Cardiac septum (tissue), 1 donor: ENCODE data around the gene PARP4. TPM values are rescaled to one million over a fixed set of nuclear protein-coding genes. Genes with fewer than 3 reads are reported as not detected.
"Not testable (repeated sequence)": the region's sequence is repeated elsewhere in the genome, so short reads cannot be mapped to it uniquely, and the experiment has no call there.

Experiments
- DNase-seq: peaks from one replicate; pipeline ENCODE4 v3.0.0-alpha.2; 2020; ENCODE audit warnings: low spot score
- intact Hi-C: fragments of 100-400 bp; cut with DNase I; formaldehyde crosslinking; loops from one replicate; pipeline ENCODE4 v1.14.0; 2022
- total RNA-seq: library from RNA; stranded (reverse); fragmentation: NEBNext Ultra II Directional; extraction: Animal tissue kit (Norgen Biotek cat#: 25700); gene quantifications from one replicate; pipeline ENCODE4 v1.2.1, GENCODE V29; 2021
- donor health status: DM: no; HTN: no; CAD: no.

Gene PARP4
- total RNA-seq, 1 donor from 2014 or later, result 16.7 TPM

GRCh38 chr13:24459234-24459633, 53.3 kb downstream of the PARP4 start:
- intact Hi-C loops, result no loop called here
- DNase-seq, result no peak

GRCh38 chr13:24458736-24459135, 53.8 kb downstream of the PARP4 start:
- no peak for DNase-seq
- intact Hi-C loops, result no loop called here

- DNase-seq, result no peak
- intact Hi-C loops, result no loop called here
Measured at GRCh38 chr13:24456396-24456795, 56.2 kb downstream of the PARP4 start.

GRCh38 chr13:24454056-24454455, 58.5 kb downstream of the PARP4 start:
- intact Hi-C loops, result no loop called here
- DNase-seq, result no peak

GRCh38 chr13:24452044-24452443, 60.5 kb downstream of the PARP4 start:
- intact Hi-C loops, result no loop called here
- no peak for DNase-seq

GRCh38 chr13:24450530-24450929, 62.0 kb downstream of the PARP4 start:
- intact Hi-C loops, result no loop called here
- DNase-seq, result no peak

- DNase-seq, intact Hi-C loops: not testable (repeated sequence)
Measured at GRCh38 chr13:24444851-24445250, 67.7 kb downstream of the PARP4 start.

GRCh38 chr13:24443366-24443765, 69.2 kb downstream of the PARP4 start:
- no peak for DNase-seq
- intact Hi-C loops, result no loop called here

GRCh38 chr13:24426045-24426444, 86.5 kb downstream of the PARP4 start:
- intact Hi-C loops, DNase-seq: not testable (repeated sequence)

- DNase-seq, intact Hi-C loops: not testable (repeated sequence)
Measured at GRCh38 chr13:24419668-24420067, 92.9 kb downstream of the PARP4 start.

- intact Hi-C loops, result no loop called here
- no peak for DNase-seq
Measured at GRCh38 chr13:24407844-24408243, 104.7 kb downstream of the PARP4 start.

- intact Hi-C loops, result no loop called here
Measured at GRCh38 chr13:24406524-24406923, 106.1 kb downstream of the PARP4 start.

GRCh38 chr13:24396821-24397220, 115.8 kb downstream of the PARP4 start:
- DNase-seq, result no peak

More at GRCh38 chr13:24406524-24406923, 106.1 kb downstream of the PARP4 start:
- no peak for DNase-seq

GRCh38 chr13:24392972-24393371, 119.6 kb downstream of the PARP4 start:
- intact Hi-C loops, result no loop called here
- no peak for DNase-seq

More at GRCh38 chr13:24396821-24397220, 115.8 kb downstream of the PARP4 start:
- intact Hi-C loops, result no loop called here

GRCh38 chr13:24391771-24392683, 120.6 kb downstream of the PARP4 start:
- DNase-seq, intact Hi-C loops: not testable (repeated sequence)

- intact Hi-C loops, DNase-seq: not testable (repeated sequence)
Measured at GRCh38 chr13:24390795-24391194, 121.8 kb downstream of the PARP4 start.

GRCh38 chr13:24389506-24389905, 123.1 kb downstream of the PARP4 start:
- intact Hi-C loops, result no loop called here
- no peak for DNase-seq

- intact Hi-C loops, DNase-seq: not testable (repeated sequence)
Measured at GRCh38 chr13:24388743-24389142, 123.8 kb downstream of the PARP4 start.

GRCh38 chr13:24386816-24387708, 125.5 kb downstream of the PARP4 start:
- intact Hi-C loops, result no loop called here
- DNase-seq, result no peak

GRCh38 chr13:24385902-24386301, 126.7 kb downstream of the PARP4 start:
- DNase-seq, result no peak
- intact Hi-C loops, result no loop called here
